Urothelium cell line (cell line): Measurements from ENCODE around the gene SASH1.
"Not testable (repeated sequence)": the region's sequence is repeated elsewhere in the genome, so short reads cannot be mapped to it uniquely, and the experiment has no call there.

Experiments used
- DNase-seq: peaks from one replicate; pipeline ENCODE4 v3.0.0; 2011; ENCODE audit warnings: low spot score, mixed read lengths
- FAIRE-seq: peaks from 2 replicates; lab custom pipeline; 2011; peaks lifted over from hg19 to GRCh38; lab: Jason Lieb, UNC

The SASH1 gene

GRCh38 chr6:148570456-148570855, 227.8 kb downstream of the SASH1 start:
- no peak for DNase-seq
- FAIRE-seq, result no peak

- DNase-seq (no peak), FAIRE-seq (no peak)
These were observed 230.2 kb downstream of the SASH1 start for GRCh38 chr6:148572676-148573335.

GRCh38 chr6:148573922-148574321, 231.3 kb downstream of the SASH1 start:
- DNase-seq (no peak), FAIRE-seq (no peak)

GRCh38 chr6:148577687-148578488, 235.2 kb downstream of the SASH1 start:
- peak; percentile 81 for DNase-seq
- no peak for FAIRE-seq

GRCh38 chr6:148578489-148578814, 235.8 kb downstream of the SASH1 start:
- no peak for DNase-seq
- FAIRE-seq, result no peak

- FAIRE-seq, result no peak
- no peak for DNase-seq
These were observed 236.4 kb downstream of the SASH1 start for GRCh38 chr6:148578837-148579565.

- FAIRE-seq (no peak), DNase-seq (no peak)
These were observed 237.8 kb downstream of the SASH1 start for GRCh38 chr6:148580442-148580841.

GRCh38 chr6:148583631-148584030, 241.0 kb downstream of the SASH1 start:
- DNase-seq (no peak), FAIRE-seq (no peak)

- not testable (repeated sequence) for FAIRE-seq, DNase-seq
These were observed 243.0 kb downstream of the SASH1 start for GRCh38 chr6:148585641-148586040.

GRCh38 chr6:148590883-148591282, 248.2 kb downstream of the SASH1 start:
- FAIRE-seq (no peak), DNase-seq (no peak)

GRCh38 chr6:148591656-148592055, 249.0 kb downstream of the SASH1 start:
- FAIRE-seq (no peak), DNase-seq (no peak)

- peak; percentile 26 for DNase-seq
- no peak for FAIRE-seq
These were observed 250.6 kb downstream of the SASH1 start for GRCh38 chr6:148593130-148593812.

- FAIRE-seq (no peak), DNase-seq (no peak)
These were observed 251.2 kb downstream of the SASH1 start for GRCh38 chr6:148593813-148594170.

GRCh38 chr6:148595550-148595949, 252.9 kb downstream of the SASH1 start:
- FAIRE-seq (no peak), DNase-seq (no peak)

- DNase-seq, result no peak
These were observed 254.3 kb downstream of the SASH1 start for GRCh38 chr6:148596891-148597455.

GRCh38 chr6:148598724-148599123, 256.1 kb downstream of the SASH1 start:
- FAIRE-seq (no peak), DNase-seq (no peak)

More at GRCh38 chr6:148596891-148597455, 254.3 kb downstream of the SASH1 start:
- no peak for FAIRE-seq

- DNase-seq (no peak), FAIRE-seq (no peak)
These were observed 257.4 kb downstream of the SASH1 start for GRCh38 chr6:148599967-148600426.
